ENCODE results near the gene CD40. TPM values are rescaled to one million over a fixed set of nuclear protein-coding genes. Genes with fewer than 3 reads are reported as not detected.

The CD40 gene
- total RNA-seq, 1 experiment from 2014 or later: 0.10 TPM

- DNase-seq (ENCODE audit: low spot score): no peak
- in situ Hi-C loops (cut with HindIII; ENCODE audit: low sequenced_read_pairs): no loop called here
Measured at GRCh38 chr20:46164254-46164653, 46.1 kb downstream of the CD40 start.

GRCh38 chr20:46167080-46167479 is 49.0 kb downstream of the CD40 start:
- in situ Hi-C loops (cut with HindIII; ENCODE audit: low sequenced_read_pairs): no loop called here
- no peak for DNase-seq (ENCODE audit: low spot score)

GRCh38 chr20:46168438-46168837 is 50.3 kb downstream of the CD40 start:
- in situ Hi-C loops (cut with HindIII; ENCODE audit: low sequenced_read_pairs): no loop called here

GRCh38 chr20:46169245-46170171 is 51.4 kb downstream of the CD40 start:
- peak; percentile 55 for DNase-seq (ENCODE audit: low spot score)
- in situ Hi-C loops (cut with HindIII; ENCODE audit: low sequenced_read_pairs): no loop called here

More at GRCh38 chr20:46168438-46168837, 50.3 kb downstream of the CD40 start:
- DNase-seq (ENCODE audit: low spot score): no peak

- no peak for DNase-seq (ENCODE audit: low spot score)
- in situ Hi-C loops (cut with HindIII; ENCODE audit: low sequenced_read_pairs): no loop called here
Measured at GRCh38 chr20:46171476-46171875, 53.4 kb downstream of the CD40 start.

- DNase-seq (ENCODE audit: low spot score): no peak
- in situ Hi-C loops (cut with HindIII; ENCODE audit: low sequenced_read_pairs): no loop called here
Measured at GRCh38 chr20:46171909-46172308, 53.8 kb downstream of the CD40 start.

- DNase-seq (ENCODE audit: low spot score): no peak
- in situ Hi-C loops (cut with HindIII; ENCODE audit: low sequenced_read_pairs): no loop called here
Measured at GRCh38 chr20:46172455-46172854, 54.3 kb downstream of the CD40 start.

- in situ Hi-C loops (cut with HindIII; ENCODE audit: low sequenced_read_pairs): no loop called here
- DNase-seq (ENCODE audit: low spot score): no peak
Measured at GRCh38 chr20:46172961-46173536, 54.9 kb downstream of the CD40 start.

- DNase-seq (ENCODE audit: low spot score): no peak
- in situ Hi-C loops (cut with HindIII; ENCODE audit: low sequenced_read_pairs): no loop called here
Measured at GRCh38 chr20:46173652-46174468, 55.7 kb downstream of the CD40 start.

- DNase-seq (ENCODE audit: low spot score): no peak
- in situ Hi-C loops (cut with HindIII; ENCODE audit: low sequenced_read_pairs): no loop called here
Measured at GRCh38 chr20:46174469-46175126, 56.5 kb downstream of the CD40 start.

- in situ Hi-C loops (cut with HindIII; ENCODE audit: low sequenced_read_pairs): no loop called here
- no peak for DNase-seq (ENCODE audit: low spot score)
Measured at GRCh38 chr20:46175127-46175494, 57.0 kb downstream of the CD40 start.

- no peak for DNase-seq (ENCODE audit: low spot score)
- in situ Hi-C loops (cut with HindIII; ENCODE audit: low sequenced_read_pairs): no loop called here
Measured at GRCh38 chr20:46176739-46177378, 58.7 kb downstream of the CD40 start.

GRCh38 chr20:46177768-46178167 is 59.7 kb downstream of the CD40 start:
- in situ Hi-C loops (cut with HindIII; ENCODE audit: low sequenced_read_pairs): no loop called here
- DNase-seq (ENCODE audit: low spot score): no peak

GRCh38 chr20:46178891-46179290 is 60.8 kb downstream of the CD40 start:
- peak; percentile 94 for DNase-seq (ENCODE audit: low spot score)
- in situ Hi-C loops (cut with HindIII; ENCODE audit: low sequenced_read_pairs): no loop called here

Other genes starting within 250 kb of the CD40 start
- 9.6 and 11.3 TPM in 2 replicates for gene ZSWIM1, start 237.1 kb upstream of the CD40 start, total RNA-seq (2014; rRNA removed; shearing (Covaris generic))
- 1.0 TPM in 1 of 2 replicates, not detected in the other for gene SPATA25, start 230.7 kb upstream of the CD40 start, total RNA-seq (2014; rRNA removed; shearing (Covaris generic))
- gene NEURL2, start 227.1 kb upstream of the CD40 start, total RNA-seq (2014; rRNA removed; shearing (Covaris generic)): 6.6 and 7.0 TPM in 2 replicates
- gene CTSA, start 227.0 kb upstream of the CD40 start, total RNA-seq (2014; rRNA removed; shearing (Covaris generic)): 20.7 and 28.9 TPM in 2 replicates
- 129 and 156 TPM in 2 replicates for gene PLTP, start 206.2 kb upstream of the CD40 start, total RNA-seq (2014; rRNA removed; shearing (Covaris generic))
- gene PCIF1, start 183.6 kb upstream of the CD40 start, total RNA-seq (2014; rRNA removed; shearing (Covaris generic)): 11.6 and 17.7 TPM in 2 replicates
- gene ZNF335, start 146.1 kb upstream of the CD40 start, total RNA-seq (2014; rRNA removed; shearing (Covaris generic)): 7.2 and 11.1 TPM in 2 replicates
- gene MMP9, start 109.4 kb upstream of the CD40 start, total RNA-seq (2014; rRNA removed; shearing (Covaris generic)): not detected in 2 replicates
- 0.03 and 0.43 TPM in 2 replicates for gene SLC12A5, start 89.1 kb upstream of the CD40 start, total RNA-seq (2014; rRNA removed; shearing (Covaris generic))
- gene NCOA5, start 28.4 kb upstream of the CD40 start, total RNA-seq (2014; rRNA removed; shearing (Covaris generic)): 7.4 and 13.7 TPM in 2 replicates
- not detected in 2 replicates for gene CDH22, start 190.2 kb downstream of the CD40 start, total RNA-seq (2014; rRNA removed; shearing (Covaris generic))

Data from G401 (cell line).